Effector CD4-positive, alpha-beta T cell (primary cell): ENCODE data around the gene FAM20A.

Experiments used
- DNase-seq: peaks from one replicate; pipeline ENCODE4 v3.0.0-alpha.2; 2020

Gene FAM20A

GRCh38 chr17:68489919-68490318 lies 111.2 kb downstream of the FAM20A start:
- no peak for DNase-seq
